ENCODE data around the gene PGLYRP3.

Gene PGLYRP3

GRCh38 chr1:153359241-153359640, 46.5 kb upstream of the PGLYRP3 start:
- no peak overlapping the region for H3K27ac ChIP-seq
- no peak overlapping the region for H3K4me3 ChIP-seq (ENCODE audit: low read depth, low read length)
- TF ChIP-seq CTCF (IDR thresholded peaks at IDR 0.05; ENCODE audit: low read depth, low read length) = no peak
- H3K9me3 ChIP-seq (ENCODE audit: severe bottlenecking) = peaks cover 3% of the 10 kb centered on the region
- DNase-seq = peak; percentile 11
- H3K36me3 ChIP-seq = no peaks in the 10 kb centered on the region
- H3K27me3 ChIP-seq (ENCODE audit: insufficient read depth, low read depth, severe bottlenecking) = peaks cover 100% of the 10 kb centered on the region

GRCh38 chr1:153358691-153358975, 45.9 kb upstream of the PGLYRP3 start:
- peaks cover 3% of the 10 kb centered on the region for H3K9me3 ChIP-seq (ENCODE audit: severe bottlenecking)
- peaks cover 100% of the 10 kb centered on the region for H3K27me3 ChIP-seq (ENCODE audit: insufficient read depth, low read depth, severe bottlenecking)
- no peak overlapping the region for H3K4me3 ChIP-seq (ENCODE audit: low read depth, low read length)
- H3K36me3 ChIP-seq = no peaks in the 10 kb centered on the region
- peak; percentile 3 for DNase-seq
- no peak for TF ChIP-seq CTCF (IDR thresholded peaks at IDR 0.05; ENCODE audit: low read depth, low read length)
- no peak overlapping the region for H3K27ac ChIP-seq

GRCh38 chr1:153357853-153358690, 45.3 kb upstream of the PGLYRP3 start, which contains the start of gene S100A9:
S100A9 (plus strand) TSS chr1:153357854; CDS start chr1:153358284, 430 bp downstream.
- peak; percentile 6 for DNase-seq
- no peak for TF ChIP-seq CTCF (IDR thresholded peaks at IDR 0.05; ENCODE audit: low read depth, low read length)
- Histone ChIP-seq H3K9me3 (ENCODE audit: severe bottlenecking) (peaks cover 3% of the 10 kb centered on the region), H3K27me3 (ENCODE audit: insufficient read depth, low read depth, severe bottlenecking) (peaks cover 94% of the 10 kb centered on the region), H3K4me3 (ENCODE audit: low read depth, low read length) (no peak within 1 kb of the TSS), H3K36me3 (no peaks in the 10 kb centered on the region), H3K27ac (no peak within 1 kb of the TSS)

GRCh38 chr1:153357076-153357852, 44.5 kb upstream of the PGLYRP3 start:
- H3K9me3 ChIP-seq (ENCODE audit: severe bottlenecking) = peaks cover 3% of the 10 kb centered on the region
- H3K36me3 ChIP-seq = no peaks in the 10 kb centered on the region
- DNase-seq = peak; percentile 11
- H3K27ac ChIP-seq = no peak overlapping the region
- TF ChIP-seq CTCF (IDR thresholded peaks at IDR 0.05; ENCODE audit: low read depth, low read length) = no peak
- peaks cover 86% of the 10 kb centered on the region for H3K27me3 ChIP-seq (ENCODE audit: insufficient read depth, low read depth, severe bottlenecking)
- no peak overlapping the region for H3K4me3 ChIP-seq (ENCODE audit: low read depth, low read length)

- DNase-seq = peak; percentile 13
- Histone ChIP-seq H3K4me3 (ENCODE audit: low read depth, low read length) (no peak overlapping the region), H3K27ac (no peak overlapping the region), H3K27me3 (ENCODE audit: insufficient read depth, low read depth, severe bottlenecking) (peaks cover 86% of the 10 kb centered on the region), H3K9me3 (ENCODE audit: severe bottlenecking) (peaks cover 3% of the 10 kb centered on the region), H3K36me3 (no peaks in the 10 kb centered on the region)
- TF ChIP-seq CTCF (IDR thresholded peaks at IDR 0.05; ENCODE audit: low read depth, low read length) = no peak
These were observed 43.8 kb upstream of the PGLYRP3 start for GRCh38 chr1:153356392-153357075.
